Activated naive CD8-positive, alpha-beta T cell treated with anti-CD3 and anti-CD28 coated beads, Interleukin-2, amount 10 ng/mL, durations not matched to agents 7 days and 5 days (primary cell): ENCODE results near the gene CYRIA. TPM values are rescaled to one million over a fixed set of nuclear protein-coding genes. Genes with fewer than 3 reads are reported as not detected.

Source experiments
- ATAC-seq: fragments of 150-1000 bp; cut with Tn5 transposase; one replicate; pipeline ENCODE4 v1.10.0; 2021; ENCODE audit warnings: low read depth, moderate library complexity
- POLR2A ChIA-PET: fragments of 350-600 bp; sonication (Branson Sonifier 250); formaldehyde crosslinking; loops from one replicate; lab custom pipeline; 2021; ENCODE audit warnings: antibody characterized with exemption; lab: Charles Lee
- DNase-seq: peaks from one replicate; pipeline ENCODE4 v3.0.0; 2021
- H3K27ac Mint-ChIP-seq: one replicate; pipeline ENCODE4 v1.8.0; 2022; ENCODE audit warnings: mild to moderate bottlenecking, mixed read lengths
- H3K27me3 Mint-ChIP-seq: one replicate; pipeline ENCODE4 v1.8.0; 2022; ENCODE audit warnings: mild to moderate bottlenecking, moderate library complexity, mixed read lengths
- H3K36me3 Mint-ChIP-seq: one replicate; pipeline ENCODE4 v1.8.0; 2021; ENCODE audit warnings: mild to moderate bottlenecking, mixed read lengths
- H3K4me1 Mint-ChIP-seq: one replicate; pipeline ENCODE4 v1.8.0; 2021; ENCODE audit warnings: mixed read lengths
- H3K4me3 Mint-ChIP-seq: one replicate; pipeline ENCODE4 v1.8.0; 2022; ENCODE audit warnings: mild to moderate bottlenecking, moderate library complexity, mixed read lengths
- H3K9me3 Mint-ChIP-seq: one replicate; pipeline ENCODE4 v1.8.0; 2021; ENCODE audit warnings: mixed read lengths
- total RNA-seq, 2 experiments: library from RNA; stranded (reverse); gene quantifications; one replicate each; pipeline ENCODE4 v1.2.3, GENCODE V29; 2021

The CYRIA gene
- total RNA-seq, 2 experiments from 2014 or later = 1.4 to 2.1 TPM

DNA sequence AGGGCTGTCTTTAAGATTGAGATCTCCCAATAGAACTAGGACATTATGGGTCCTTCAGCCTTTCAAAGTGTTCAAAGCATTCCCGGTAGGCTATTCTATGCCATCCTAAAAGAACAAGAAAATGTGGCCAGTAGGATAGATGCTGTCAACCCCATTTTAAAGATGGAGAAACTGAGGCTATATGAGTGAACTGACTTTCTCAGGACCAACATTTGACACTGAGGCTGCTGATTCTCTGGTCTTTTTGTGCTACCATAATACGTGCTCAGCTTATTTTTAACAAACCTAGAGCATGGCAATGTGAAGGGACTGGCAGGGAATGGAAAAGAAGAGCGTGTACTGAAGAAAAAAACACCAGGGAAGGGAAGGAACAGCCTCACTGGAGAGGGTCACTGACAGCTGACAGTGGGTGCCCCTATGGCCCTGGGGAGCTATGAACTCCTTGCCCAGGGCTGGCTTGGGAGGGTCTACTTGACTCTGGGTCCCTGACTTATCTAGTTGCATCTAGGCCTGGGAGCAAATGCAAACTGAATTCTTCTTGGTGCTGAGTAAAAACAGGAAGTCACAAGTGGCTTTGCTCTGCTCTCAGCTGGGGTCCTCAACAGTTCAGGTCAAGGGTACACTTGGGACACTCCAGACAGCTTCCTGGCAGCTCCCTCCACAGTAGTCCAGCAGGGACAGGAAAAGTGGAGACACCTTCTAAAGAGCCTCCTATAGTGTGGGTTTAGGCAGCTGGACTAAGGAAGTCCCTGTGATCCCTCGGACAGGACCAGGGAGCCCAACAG lies 2.3 kb downstream of the CYRIA start:
- Mint-ChIP-seq H3K4me3 (no peak overlapping the region), H3K36me3 (no peaks in the 10 kb centered on the region), H3K27me3 (peaks cover 50% of the 10 kb centered on the region), H3K27ac (no peak overlapping the region), H3K9me3 (no peaks in the 10 kb centered on the region), H3K4me1 (peaks cover 5% of the 10 kb centered on the region)
- ATAC-seq (no peak), DNase-seq (no peak)
- POLR2A ChIA-PET = no interaction called here

DNA sequence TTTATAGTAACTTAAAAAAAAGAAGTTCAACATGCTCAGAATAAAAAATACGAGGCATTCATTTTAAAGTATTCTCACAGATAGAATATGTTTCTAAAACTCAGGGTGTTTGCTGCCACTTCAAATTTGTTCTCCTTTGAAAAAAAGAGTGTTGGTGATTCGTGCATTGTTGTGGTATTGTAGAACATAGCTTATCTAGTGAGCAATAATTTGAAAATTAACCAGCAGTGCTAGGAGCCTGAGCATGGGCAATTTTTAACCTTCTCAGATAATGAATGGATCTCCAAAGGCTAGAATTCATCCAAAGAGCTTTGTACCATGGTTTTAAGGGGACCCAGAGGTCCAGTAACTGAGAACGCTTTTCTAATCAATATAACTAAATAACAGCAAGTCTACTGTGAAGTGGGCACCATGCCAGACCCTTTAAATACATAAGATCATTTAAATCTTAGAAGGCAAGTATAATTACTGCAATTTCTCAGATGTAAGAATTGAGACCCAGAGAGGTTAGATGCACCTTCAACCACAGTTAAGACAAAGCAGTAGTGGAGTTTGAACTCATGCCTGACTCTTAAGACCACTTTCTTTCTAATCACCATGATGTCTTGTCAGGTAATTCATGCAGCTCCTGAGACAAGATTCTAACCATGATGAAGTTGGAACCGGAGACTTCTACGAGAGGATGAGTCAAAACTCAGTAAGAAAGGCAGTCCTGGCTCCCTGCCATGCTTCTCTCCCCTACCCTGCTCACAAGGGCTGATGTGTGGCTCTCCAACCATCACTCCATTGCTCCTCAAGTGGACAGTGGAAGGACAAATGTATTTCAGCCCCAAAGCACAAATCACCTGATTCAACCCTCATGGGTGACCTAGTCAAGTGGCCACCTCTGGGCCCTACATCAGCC lies 3.4 kb downstream of the CYRIA start:
- Mint-ChIP-seq H3K27ac (no peak overlapping the region), H3K9me3 (no peaks in the 10 kb centered on the region), H3K4me3 (no peak overlapping the region), H3K27me3 (peaks cover 48% of the 10 kb centered on the region), H3K4me1 (peaks cover 5% of the 10 kb centered on the region), H3K36me3 (no peaks in the 10 kb centered on the region)
- DNase-seq (no peak), ATAC-seq (no peak)
- POLR2A ChIA-PET = no interaction called here

- H3K4me1 Mint-ChIP-seq = peaks cover 5% of the 10 kb centered on the region
- peaks cover 46% of the 10 kb centered on the region for H3K27me3 Mint-ChIP-seq
- H3K27ac Mint-ChIP-seq = no peak overlapping the region
- POLR2A ChIA-PET = no interaction called here
- no peaks in the 10 kb centered on the region for H3K9me3 Mint-ChIP-seq
- no peak for DNase-seq
- no peaks in the 10 kb centered on the region for H3K36me3 Mint-ChIP-seq
- no peak overlapping the region for H3K4me3 Mint-ChIP-seq
- no peak for ATAC-seq
Measured at GRCh38 chr2:16661526-16661925, 4.1 kb downstream of the CYRIA start.

DNA sequence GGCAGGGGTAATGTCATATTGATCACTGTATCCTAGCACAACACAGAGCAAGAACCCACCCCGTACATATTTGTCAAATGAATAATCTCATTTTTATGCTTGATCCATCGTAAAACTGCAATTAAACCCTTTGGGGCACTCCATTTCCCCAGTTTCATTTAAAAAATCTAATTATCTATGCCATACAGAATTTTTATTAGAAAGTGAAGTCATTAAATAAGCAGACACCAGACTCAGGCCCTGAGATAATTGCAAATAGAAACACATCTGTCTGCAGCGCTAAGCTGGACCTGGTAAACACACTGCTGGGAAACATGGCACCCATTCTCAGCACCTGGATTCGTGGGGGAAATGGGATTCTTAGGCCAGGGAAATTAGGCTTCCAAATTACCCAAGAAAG lies 5.1 kb downstream of the CYRIA start:
- Mint-ChIP-seq H3K27ac (no peak overlapping the region), H3K9me3 (no peaks in the 10 kb centered on the region), H3K27me3 (peaks cover 38% of the 10 kb centered on the region), H3K4me1 (no peaks in the 10 kb centered on the region), H3K36me3 (no peaks in the 10 kb centered on the region), H3K4me3 (no peak overlapping the region)
- ATAC-seq (no peak), DNase-seq (no peak)
- POLR2A ChIA-PET = no interaction called here

GRCh38 chr2:16660114-16660513 lies 5.5 kb downstream of the CYRIA start:
- Mint-ChIP-seq H3K27me3 (peaks cover 36% of the 10 kb centered on the region), H3K36me3 (no peaks in the 10 kb centered on the region), H3K4me1 (no peaks in the 10 kb centered on the region), H3K4me3 (no peak overlapping the region), H3K27ac (no peak overlapping the region), H3K9me3 (no peaks in the 10 kb centered on the region)
- no peak for ATAC-seq
- DNase-seq = no peak
- POLR2A ChIA-PET = no interaction called here

- Mint-ChIP-seq H3K27ac (no peak overlapping the region), H3K4me3 (no peak overlapping the region), H3K4me1 (no peaks in the 10 kb centered on the region), H3K9me3 (no peaks in the 10 kb centered on the region), H3K27me3 (peaks cover 19% of the 10 kb centered on the region), H3K36me3 (no peaks in the 10 kb centered on the region)
- POLR2A ChIA-PET = no interaction called here
- ATAC-seq = no peak
- DNase-seq = no peak
Measured at GRCh38 chr2:16658076-16658739, 7.4 kb downstream of the CYRIA start.

DNA sequence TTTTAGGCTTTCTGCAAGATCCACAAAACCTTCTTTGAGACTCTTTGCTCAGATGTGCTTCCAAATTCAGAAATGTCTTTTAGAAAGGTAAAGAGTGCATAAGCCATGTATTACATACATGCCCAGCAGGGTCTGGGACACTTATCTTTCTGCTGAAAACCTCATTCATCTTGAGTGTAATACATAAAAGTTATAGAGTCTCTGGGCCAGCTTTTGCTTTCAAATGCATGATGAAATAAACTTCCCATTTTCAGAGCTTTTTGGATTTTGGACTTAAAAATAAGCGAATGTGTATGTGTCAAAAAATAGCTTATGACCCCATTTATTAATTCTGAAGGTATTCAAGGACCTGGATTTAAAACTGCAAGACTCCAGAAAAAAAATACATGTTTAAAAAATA lies 8.0 kb downstream of the CYRIA start:
- H3K4me3 Mint-ChIP-seq = no peak overlapping the region
- ATAC-seq (no peak), DNase-seq (no peak)
- H3K27me3 Mint-ChIP-seq = peaks cover 16% of the 10 kb centered on the region
- H3K27ac Mint-ChIP-seq = no peak overlapping the region
- H3K4me1 Mint-ChIP-seq = no peaks in the 10 kb centered on the region
- no peaks in the 10 kb centered on the region for H3K36me3 Mint-ChIP-seq
- H3K9me3 Mint-ChIP-seq = no peaks in the 10 kb centered on the region
- POLR2A ChIA-PET = no interaction called here

DNA sequence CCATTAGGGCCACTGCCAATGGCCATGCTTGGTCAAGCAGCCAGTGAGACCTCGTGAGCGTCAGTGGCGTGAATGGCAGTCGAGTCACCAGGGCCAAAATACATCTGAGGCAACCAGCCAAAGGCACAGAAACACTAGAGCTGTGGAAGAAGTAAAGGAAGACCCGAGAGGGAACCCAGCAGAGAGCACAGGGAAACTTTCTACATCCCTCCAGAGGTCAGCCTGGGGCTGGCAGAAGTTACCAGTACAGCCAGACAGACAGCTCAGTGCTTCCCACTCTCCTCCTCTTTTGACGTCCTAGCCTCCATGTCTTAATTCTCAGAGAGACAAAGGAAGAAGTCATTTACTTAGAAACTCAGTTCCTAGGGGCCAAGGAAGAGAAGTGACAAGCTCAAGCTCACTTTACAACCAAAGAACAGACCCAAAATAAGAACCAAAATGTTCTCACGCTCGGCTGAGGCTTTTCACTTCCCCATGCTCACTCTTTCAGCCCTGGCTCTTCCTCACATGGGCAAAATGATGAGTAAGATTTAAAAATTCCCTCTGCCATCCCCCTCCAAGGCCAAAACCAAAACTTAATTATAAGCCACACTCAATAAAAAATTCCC lies 8.7 kb downstream of the CYRIA start:
- Mint-ChIP-seq H3K27me3 (peaks cover 15% of the 10 kb centered on the region), H3K36me3 (no peaks in the 10 kb centered on the region), H3K27ac (no peak overlapping the region), H3K4me1 (no peaks in the 10 kb centered on the region), H3K4me3 (no peak overlapping the region), H3K9me3 (no peaks in the 10 kb centered on the region)
- DNase-seq (no peak), ATAC-seq (no peak)
- POLR2A ChIA-PET = no interaction called here

DNA sequence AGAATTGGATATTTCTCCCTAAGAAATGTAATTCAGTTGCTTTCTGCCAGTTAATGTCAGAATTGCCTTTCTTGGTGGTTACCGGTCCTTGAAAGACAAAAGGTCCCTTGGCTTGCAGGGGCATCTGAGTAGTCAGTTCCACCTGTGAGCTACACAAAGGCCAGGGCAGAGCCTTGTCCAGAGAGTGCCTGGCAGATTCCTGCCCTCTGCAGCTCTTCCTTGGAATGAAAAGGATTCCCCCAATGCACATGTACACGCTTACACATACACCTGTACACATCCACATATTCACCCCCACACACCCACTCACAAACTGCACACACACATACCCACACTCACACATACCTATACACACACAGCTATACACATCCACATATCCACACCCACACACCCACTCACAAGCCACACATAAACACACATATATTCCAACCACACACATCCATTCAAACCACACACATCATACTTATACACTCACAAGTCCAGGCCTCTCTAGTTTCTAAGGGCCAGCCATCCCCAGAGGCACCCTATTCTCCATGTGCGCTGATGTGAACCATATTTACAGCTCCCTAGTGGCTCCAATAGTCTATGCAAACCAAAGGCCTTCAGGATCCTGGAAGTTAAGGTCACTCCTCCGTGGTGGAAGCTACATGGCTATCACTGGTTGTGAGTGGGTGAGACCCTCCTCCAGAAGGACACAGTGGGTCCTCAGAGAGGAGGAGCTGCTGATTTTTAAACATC lies 9.6 kb downstream of the CYRIA start:
- Mint-ChIP-seq H3K36me3 (no peaks in the 10 kb centered on the region), H3K27ac (no peak overlapping the region), H3K4me1 (no peaks in the 10 kb centered on the region), H3K4me3 (no peak overlapping the region), H3K9me3 (no peaks in the 10 kb centered on the region), H3K27me3 (peaks cover 15% of the 10 kb centered on the region)
- no peak for ATAC-seq
- no peak for DNase-seq
- POLR2A ChIA-PET = no interaction called here

DNA sequence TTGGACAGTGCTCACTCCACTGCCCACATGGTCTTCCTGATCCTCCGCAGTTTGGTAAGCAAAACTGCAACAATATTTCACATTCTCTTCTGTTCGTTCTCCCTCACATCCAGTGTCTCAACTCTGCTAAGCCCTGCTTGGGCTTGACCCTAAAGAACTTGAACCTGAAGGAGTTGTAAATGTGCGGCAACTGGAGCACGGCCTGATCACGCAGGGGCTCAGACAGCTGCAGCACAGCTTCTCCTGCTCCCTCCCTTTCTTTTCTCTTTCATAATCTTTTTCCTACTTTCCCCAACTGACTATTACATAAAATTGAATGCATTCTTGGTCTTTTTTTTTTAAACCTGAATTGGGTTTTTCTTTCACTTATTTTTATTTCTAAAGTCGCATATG lies 10.2 kb downstream of the CYRIA start:
- no peak overlapping the region for H3K4me3 Mint-ChIP-seq
- POLR2A ChIA-PET = no interaction called here
- H3K36me3 Mint-ChIP-seq = no peaks in the 10 kb centered on the region
- H3K27ac Mint-ChIP-seq = no peak overlapping the region
- no peaks in the 10 kb centered on the region for H3K9me3 Mint-ChIP-seq
- peaks cover 15% of the 10 kb centered on the region for H3K27me3 Mint-ChIP-seq
- H3K4me1 Mint-ChIP-seq = peaks cover 1% of the 10 kb centered on the region
- ATAC-seq = no peak
- no peak for DNase-seq

DNA sequence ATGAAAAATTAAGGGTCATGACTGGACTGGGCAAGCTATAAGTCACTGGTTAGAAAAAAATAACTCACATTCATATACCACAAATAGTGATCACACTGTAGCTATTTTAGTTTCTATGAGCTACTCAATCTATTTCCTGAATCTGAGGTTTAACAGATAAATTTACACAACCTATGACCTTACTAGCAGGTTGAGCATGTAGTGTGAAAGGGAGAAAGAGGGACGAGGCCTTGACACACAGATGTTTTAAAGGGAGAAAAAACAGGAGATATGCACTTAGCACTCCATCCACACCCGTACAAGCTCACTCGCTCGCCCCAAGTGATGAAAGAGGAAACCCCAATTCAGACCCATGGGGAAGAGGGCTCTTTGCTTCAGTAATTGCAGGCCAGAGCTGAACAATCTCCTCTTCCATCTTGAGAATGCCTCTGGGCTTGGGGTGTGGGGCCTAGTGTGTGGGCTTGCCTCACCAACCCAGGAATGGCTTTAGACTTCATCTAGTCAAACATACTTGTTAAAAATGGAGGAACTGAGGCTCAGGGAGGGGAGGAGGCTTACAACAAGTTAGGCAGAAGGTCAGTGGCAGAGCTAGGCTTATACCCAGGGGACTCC lies 10.7 kb downstream of the CYRIA start:
- no peak for DNase-seq
- H3K36me3 Mint-ChIP-seq = no peaks in the 10 kb centered on the region
- no peak overlapping the region for H3K27ac Mint-ChIP-seq
- H3K4me3 Mint-ChIP-seq = no peak overlapping the region
- H3K27me3 Mint-ChIP-seq = peaks cover 10% of the 10 kb centered on the region
- no peaks in the 10 kb centered on the region for H3K9me3 Mint-ChIP-seq
- POLR2A ChIA-PET = no interaction called here
- no peak for ATAC-seq
- H3K4me1 Mint-ChIP-seq = peaks cover 1% of the 10 kb centered on the region

DNA sequence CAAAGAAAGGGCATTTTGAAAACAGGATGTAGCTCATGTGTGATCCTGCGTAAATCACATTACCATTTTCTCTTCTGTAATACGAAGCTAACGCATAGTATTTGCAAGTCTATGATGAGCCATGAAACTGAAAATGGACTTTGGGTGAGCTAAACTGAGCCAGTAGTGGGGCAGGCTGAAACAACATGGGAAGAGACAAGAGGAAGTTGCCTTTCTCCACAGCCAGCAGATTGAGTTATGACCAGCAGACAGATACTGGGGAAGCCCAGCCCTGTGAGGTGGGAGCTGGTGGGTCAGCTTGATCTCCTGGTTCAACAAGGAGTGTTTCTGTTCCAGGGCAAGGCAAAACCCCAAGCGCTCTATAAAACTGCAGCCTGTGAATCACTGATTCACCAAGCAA lies 11.8 kb downstream of the CYRIA start:
- H3K4me1 Mint-ChIP-seq = peaks cover 1% of the 10 kb centered on the region
- H3K4me3 Mint-ChIP-seq = no peak overlapping the region
- no peak overlapping the region for H3K27ac Mint-ChIP-seq
- no peak for ATAC-seq
- POLR2A ChIA-PET = no interaction called here
- no peak for DNase-seq
- H3K9me3 Mint-ChIP-seq = no peaks in the 10 kb centered on the region
- peaks cover 9% of the 10 kb centered on the region for H3K27me3 Mint-ChIP-seq
- no peaks in the 10 kb centered on the region for H3K36me3 Mint-ChIP-seq
